ENCODE data around the gene GRIK4. TPM values are rescaled to one million over a fixed set of nuclear protein-coding genes. Genes with fewer than 3 reads are reported as not detected.

GRIK4 gene
- total RNA-seq, 3 donors from 2014 or later (not counting 1 experiment from before 2014, with no cell fraction given): 2.2 to 32.3 (median 21.9) TPM

DNA sequence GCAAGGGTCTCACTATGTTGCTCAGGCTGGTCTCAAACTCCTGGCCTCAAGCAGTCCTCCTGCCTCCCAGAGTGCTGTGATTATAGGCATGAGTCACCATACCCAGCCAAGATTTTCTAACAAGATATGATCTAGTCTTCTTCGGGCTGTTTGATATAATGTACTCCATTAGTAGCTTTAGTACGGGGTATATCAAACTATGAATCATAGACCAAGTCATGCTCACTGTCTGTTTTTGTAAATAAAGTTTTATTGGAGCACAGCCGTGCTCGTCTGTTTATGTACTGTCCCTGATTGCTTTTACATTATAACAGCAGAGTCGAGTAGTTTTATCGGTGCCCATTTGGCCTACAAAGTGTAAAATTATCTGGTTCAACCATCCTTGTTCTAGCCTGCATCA is 43.9 kb upstream of the GRIK4 start:
- 96% methylated on average over 5 of the region's 6 CpGs for WGBS (ENCODE audit: insufficient coverage)
- no peaks in the 10 kb centered on the region for H3K9me3 ChIP-seq (ENCODE audit: control insufficient read depth, insufficient read depth, low read length)
- Mint-ChIP-seq H3K9me3 (no peaks in the 10 kb centered on the region), H3K27ac (no peak overlapping the region), H3K27me3 (ENCODE audit: low read depth in 2 of 2) (no peaks in the 10 kb centered on the region), H3K4me3 (no peak overlapping the region), H3K36me3 (peaks cover 33% of the 10 kb centered on the region), H3K4me1 (peaks cover 10 to 13% of the 10 kb centered on the region in 2 donors)
- H3K27ac ChIP-seq (ENCODE audit: low read length): no peak overlapping the region
- no peak for ATAC-seq
- TF ChIP-seq, protein P1, sequence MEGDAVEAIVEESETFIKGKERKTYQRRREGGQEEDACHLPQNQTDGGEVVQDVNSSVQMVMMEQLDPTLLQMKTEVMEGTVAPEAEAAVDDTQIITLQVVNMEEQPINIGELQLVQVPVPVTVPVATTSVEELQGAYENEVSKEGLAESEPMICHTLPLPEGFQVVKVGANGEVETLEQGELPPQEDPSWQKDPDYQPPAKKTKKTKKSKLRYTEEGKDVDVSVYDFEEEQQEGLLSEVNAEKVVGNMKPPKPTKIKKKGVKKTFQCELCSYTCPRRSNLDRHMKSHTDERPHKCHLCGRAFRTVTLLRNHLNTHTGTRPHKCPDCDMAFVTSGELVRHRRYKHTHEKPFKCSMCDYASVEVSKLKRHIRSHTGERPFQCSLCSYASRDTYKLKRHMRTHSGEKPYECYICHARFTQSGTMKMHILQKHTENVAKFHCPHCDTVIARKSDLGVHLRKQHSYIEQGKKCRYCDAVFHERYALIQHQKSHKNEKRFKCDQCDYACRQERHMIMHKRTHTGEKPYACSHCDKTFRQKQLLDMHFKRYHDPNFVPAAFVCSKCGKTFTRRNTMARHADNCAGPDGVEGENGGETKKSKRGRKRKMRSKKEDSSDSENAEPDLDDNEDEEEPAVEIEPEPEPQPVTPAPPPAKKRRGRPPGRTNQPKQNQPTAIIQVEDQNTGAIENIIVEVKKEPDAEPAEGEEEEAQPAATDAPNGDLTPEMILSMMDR (IDR thresholded peaks at IDR 0.05): no peak
- no peaks in the 10 kb centered on the region for H3K4me1 ChIP-seq (ENCODE audit: control insufficient read depth, insufficient read depth, low read length)
- no peak for DNase-seq
- no peak overlapping the region for H3K4me3 ChIP-seq (ENCODE audit: low read length)
- H3K36me3 ChIP-seq (ENCODE audit: control insufficient read depth, insufficient read depth, low read length): peaks cover 44% of the 10 kb centered on the region
- H3K27me3 ChIP-seq (ENCODE audit: control insufficient read depth, insufficient read depth, low read length): no peaks in the 10 kb centered on the region
- intact Hi-C loops (cut with micrococcal nuclease): loop anchor here (5.0 kb wide), 1 partner anchor 130 kb away; the partner anchor contains the start of gene ARHGEF12

DNA sequence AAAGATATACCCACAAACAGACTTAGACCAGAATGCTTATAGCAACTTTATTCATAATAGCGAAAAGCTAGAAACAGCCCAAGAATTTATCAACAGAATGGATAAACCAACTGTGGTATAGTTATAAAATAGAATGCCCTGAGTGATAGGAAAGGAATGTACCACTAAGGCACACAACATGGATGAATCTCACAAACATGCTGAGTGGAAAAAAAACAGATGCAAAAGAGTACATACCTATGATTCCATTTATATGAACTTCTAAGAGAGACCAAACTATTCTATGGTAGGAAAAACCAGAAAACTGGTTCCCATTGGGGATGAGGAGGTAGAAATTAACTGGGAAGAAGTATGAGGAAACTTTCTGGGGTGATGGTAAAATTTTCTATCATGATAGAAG is 40.4 kb upstream of the GRIK4 start:
- WGBS (ENCODE audit: insufficient coverage): no CpG with 5 or more reads among the region's 1 CpG
- peaks cover 49% of the 10 kb centered on the region for H3K36me3 ChIP-seq (ENCODE audit: control insufficient read depth, insufficient read depth, low read length)
- H3K36me3 Mint-ChIP-seq: peaks cover 33% of the 10 kb centered on the region

DNA sequence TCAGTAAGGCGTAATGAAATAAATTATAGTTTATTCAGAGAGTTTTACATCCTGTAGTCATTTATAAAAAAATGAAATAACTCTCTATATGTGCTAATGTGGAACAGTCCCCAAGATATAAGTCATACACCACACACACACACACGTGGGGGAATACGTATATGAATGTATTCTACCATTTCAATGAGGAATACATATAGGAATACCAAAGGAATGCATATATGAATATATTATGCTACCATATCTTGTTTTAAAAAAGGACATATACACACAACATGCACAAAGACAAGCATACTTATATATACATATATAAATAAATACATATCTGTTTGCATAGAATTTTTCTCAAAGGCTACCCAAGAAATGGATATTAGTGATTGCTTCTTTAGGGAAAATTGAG is 39.6 kb upstream of the GRIK4 start:
- no peaks in the 10 kb centered on the region for H3K9me3 Mint-ChIP-seq
- peaks cover 38% of the 10 kb centered on the region for H3K36me3 Mint-ChIP-seq
- no peaks in the 10 kb centered on the region for H3K27me3 Mint-ChIP-seq (ENCODE audit: low read depth in 2 of 2)
- Histone ChIP-seq H3K9me3 (ENCODE audit: control insufficient read depth, insufficient read depth, low read length) (no peaks in the 10 kb centered on the region), H3K27ac (ENCODE audit: low read length) (no peak overlapping the region), H3K4me3 (ENCODE audit: low read length) (no peak overlapping the region), H3K27me3 (ENCODE audit: control insufficient read depth, insufficient read depth, low read length) (no peaks in the 10 kb centered on the region), H3K4me1 (ENCODE audit: control insufficient read depth, insufficient read depth, low read length) (no peaks in the 10 kb centered on the region), H3K36me3 (ENCODE audit: control insufficient read depth, insufficient read depth, low read length) (peaks cover 50% of the 10 kb centered on the region)
- ATAC-seq (no peak), DNase-seq (no peak)
- H3K27ac Mint-ChIP-seq: no peak overlapping the region
- intact Hi-C loops (cut with micrococcal nuclease): no loop called here
- TF ChIP-seq, protein P1 (IDR thresholded peaks at IDR 0.05): no peak
- H3K4me1 Mint-ChIP-seq: no peaks in the 10 kb centered on the region
- H3K4me3 Mint-ChIP-seq: no peak overlapping the region
- whole genome bisulfite sequencing (ENCODE audit: insufficient coverage): no CpG with 5 or more reads among the region's 3 CpGs

More for the DNA sequence above, 40.4 kb upstream of the GRIK4 start:
- Histone ChIP-seq H3K9me3 (ENCODE audit: control insufficient read depth, insufficient read depth, low read length) (no peaks in the 10 kb centered on the region), H3K27ac (ENCODE audit: low read length) (no peak overlapping the region), H3K4me1 (ENCODE audit: control insufficient read depth, insufficient read depth, low read length) (no peaks in the 10 kb centered on the region), H3K4me3 (ENCODE audit: low read length) (no peak overlapping the region), H3K27me3 (ENCODE audit: control insufficient read depth, insufficient read depth, low read length) (no peaks in the 10 kb centered on the region)
- Mint-ChIP-seq H3K4me3 (no peak overlapping the region), H3K27me3 (ENCODE audit: low read depth in 2 of 2) (no peaks in the 10 kb centered on the region), H3K27ac (no peak overlapping the region), H3K9me3 (no peaks in the 10 kb centered on the region), H3K4me1 (peaks cover 6 to 9% of the 10 kb centered on the region in 2 donors)
- TF ChIP-seq, protein P1 (IDR thresholded peaks at IDR 0.05): no peak
- no peak for ATAC-seq
- intact Hi-C loops (cut with micrococcal nuclease): no loop called here
- DNase-seq: no peak

DNA sequence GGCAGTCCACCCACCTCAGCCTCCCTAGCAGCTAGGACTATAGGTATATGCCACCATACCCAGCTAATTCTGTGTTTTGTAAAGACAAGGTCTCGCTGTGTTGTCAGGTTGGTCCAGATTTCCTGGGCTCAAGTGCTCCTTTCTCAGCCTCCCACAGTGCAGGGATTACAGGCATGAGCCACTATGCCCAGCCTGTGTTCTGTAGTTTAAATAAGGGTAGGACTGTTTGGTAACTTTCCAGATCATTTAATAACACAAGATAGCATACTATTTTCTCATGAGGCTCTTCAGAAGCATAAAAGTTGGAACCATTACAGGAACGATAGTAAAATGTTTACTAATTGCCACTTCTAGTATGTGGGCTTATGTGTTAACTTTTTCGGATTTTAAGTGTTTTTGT is 38.0 kb upstream of the GRIK4 start:
- peaks cover 42% of the 10 kb centered on the region for H3K36me3 Mint-ChIP-seq
- H3K36me3 ChIP-seq (ENCODE audit: control insufficient read depth, insufficient read depth, low read length): peaks cover 47% of the 10 kb centered on the region
- no peaks in the 10 kb centered on the region for H3K9me3 Mint-ChIP-seq

More for the DNA sequence above, 38.0 kb upstream of the GRIK4 start:
- ATAC-seq: no peak
- H3K9me3 ChIP-seq (ENCODE audit: control insufficient read depth, insufficient read depth, low read length): no peaks in the 10 kb centered on the region
- no peak overlapping the region for H3K4me3 ChIP-seq (ENCODE audit: low read length)
- H3K27ac ChIP-seq (ENCODE audit: low read length): no peak overlapping the region
- DNase-seq: no peak
- intact Hi-C loops (cut with micrococcal nuclease): no loop called here
- no peak overlapping the region for H3K27ac Mint-ChIP-seq
- 97% methylated on average over 3 of the region's 3 CpGs for WGBS (ENCODE audit: insufficient coverage)
- no peak overlapping the region for H3K4me3 Mint-ChIP-seq
- no peaks in the 10 kb centered on the region for H3K27me3 Mint-ChIP-seq (ENCODE audit: low read depth in 2 of 2)
- TF ChIP-seq, protein P1 (IDR thresholded peaks at IDR 0.05): no peak
- H3K27me3 ChIP-seq (ENCODE audit: control insufficient read depth, insufficient read depth, low read length): no peaks in the 10 kb centered on the region
- no peaks in the 10 kb centered on the region for H3K4me1 Mint-ChIP-seq
- H3K4me1 ChIP-seq (ENCODE audit: control insufficient read depth, insufficient read depth, low read length): no peaks in the 10 kb centered on the region

All from natural killer cell (primary cell).